GM13976 (cell line): Measurements from ENCODE around the gene RAX.

Experiments used
- DNase-seq: peaks from one replicate; pipeline ENCODE4 v3.0.0; 2012; ENCODE audit warnings: low spot score
- CTCF ChIP-seq: IDR thresholded peaks from 2 replicates; pipeline ENCODE4 v1.5.1; 2012; ENCODE audit warnings: borderline replicate concordance, mild to moderate bottlenecking; ENCODE audit not compliant: insufficient read depth; ENCODE audit errors: extremely low read depth, missing control alignments, control extremely low read depth
- in situ Hi-C: fragments of 300-500 bp; cut with MboI; formaldehyde crosslinking; loops from one replicate; pipeline ENCODE4 v1.12.0; 2022; ENCODE audit warnings: low sequenced_read_pairs, mixed read lengths, inconsistent platforms; ENCODE audit not compliant: unreplicated experiment

Gene RAX

GRCh38 chr18:59305295-59305694 is 32.0 kb upstream of the RAX start:
- no peak for DNase-seq
- no peak for TF ChIP-seq CTCF
- in situ Hi-C loops: no loop called here

GRCh38 chr18:59303656-59304195 is 30.5 kb upstream of the RAX start:
- in situ Hi-C loops: no loop called here
- no peak for DNase-seq
- no peak for TF ChIP-seq CTCF

- DNase-seq: no peak
- TF ChIP-seq CTCF: no peak
- in situ Hi-C loops: no loop called here
These were observed 29.8 kb upstream of the RAX start for GRCh38 chr18:59303006-59303405.

GRCh38 chr18:59301929-59302328 is 28.7 kb upstream of the RAX start:
- in situ Hi-C loops: no loop called here
- TF ChIP-seq CTCF: no peak
- no peak for DNase-seq

- no peak for DNase-seq
- in situ Hi-C loops: no loop called here
- TF ChIP-seq CTCF: no peak
These were observed 27.5 kb upstream of the RAX start for GRCh38 chr18:59300676-59301285.

GRCh38 chr18:59298871-59299270 is 25.6 kb upstream of the RAX start:
- TF ChIP-seq CTCF: no peak
- DNase-seq: no peak
- in situ Hi-C loops: no loop called here
